GM12878 (cell line): ENCODE measurements around the gene TRIM54. TPM values are rescaled to one million over a fixed set of nuclear protein-coding genes. Genes with fewer than 3 reads are reported as not detected.

Source experiments
- ASH2L ChIP-seq: fragments of 300-600, 200-600 bp; sonication (generic); IDR thresholded peaks from 2 replicates; pipeline ENCODE4 v1.6.1; 2017; ENCODE audit warnings: low read depth, mild to moderate bottlenecking, borderline replicate concordance
- BACH1 ChIP-seq: fragments of 450-650 bp; IDR thresholded peaks from 2 replicates; pipeline ENCODE4 v1.6.1; 2017; ENCODE audit warnings: mild to moderate bottlenecking, borderline replicate concordance
- BCL11A ChIP-seq: IDR thresholded peaks from 2 replicates; pipeline ENCODE4 v1.6.1; 2011; ENCODE audit warnings: low read depth, low read length
- CHD4 ChIP-seq: fragments of 200-600 bp; sonication (generic); IDR thresholded peaks from 2 replicates; pipeline ENCODE4 v1.6.1; 2016; ENCODE audit warnings: mild to moderate bottlenecking
- HDAC2 ChIP-seq: fragments of 200-600 bp; sonication (generic); IDR thresholded peaks from 2 replicates; pipeline ENCODE4 v1.6.1; 2017
- KAT2A ChIP-seq: conservative IDR thresholded peaks from 2 replicates; pipeline ENCODE4 v1.6.1; 2011; ENCODE audit warnings: low read depth, low read length; ENCODE audit not compliant: control insufficient read depth
- MYB ChIP-seq: fragments of 150-350 bp; IDR thresholded peaks from 2 replicates; pipeline ENCODE4 v1.6.1; 2014; ENCODE audit warnings: mild to moderate bottlenecking, low read depth, low read length, borderline replicate concordance
- NFIC ChIP-seq: IDR thresholded peaks from 2 replicates; pipeline ENCODE4 v1.6.1; 2012; ENCODE audit warnings: low read depth, mild to moderate bottlenecking, inconsistent platforms, low read length, moderate library complexity
- NR2C1 ChIP-seq: fragments of 450-650 bp; IDR thresholded peaks from 2 replicates; pipeline ENCODE4 v1.6.1; 2017; ENCODE audit warnings: antibody characterized with exemption, mild to moderate bottlenecking, moderate library complexity
- RAD21 ChIP-seq: IDR thresholded peaks from 2 replicates; pipeline ENCODE4 v1.6.1; 2011; ENCODE audit warnings: mild to moderate bottlenecking, low read depth, low read length, moderate library complexity; ENCODE audit not compliant: insufficient read depth
- RAD51 ChIP-seq: fragments of 450-650 bp; IDR thresholded peaks from 2 replicates; pipeline ENCODE4 v1.6.1; 2016; ENCODE audit warnings: moderate library complexity, mild to moderate bottlenecking, inconsistent platforms
- RFX5 ChIP-seq: IDR thresholded peaks from 2 replicates; pipeline ENCODE4 v1.6.1; 2011; ENCODE audit warnings: low read depth, low read length, improper control_type of control experiment
- STAT1 ChIP-seq: fragments of 450-650 bp; conservative IDR thresholded peaks from 2 replicates; pipeline ENCODE4 v1.6.1; 2014; ENCODE audit warnings: antibody characterized with exemption, mild to moderate bottlenecking
- YY1 ChIP-seq: IDR thresholded peaks from 2 replicates; pipeline ENCODE4 v1.6.1; 2011; ENCODE audit warnings: low read depth, mild to moderate bottlenecking, low read length
- ZNF274 ChIP-seq: IDR thresholded peaks from one replicate; pipeline ENCODE4 v1.8.0; 2011; ENCODE audit not compliant: insufficient read length, insufficient read depth
- ZZZ3 ChIP-seq: IDR thresholded peaks from 2 replicates; pipeline ENCODE4 v1.6.1; 2011; ENCODE audit warnings: low read depth; ENCODE audit not compliant: control insufficient read depth, insufficient read length
- polyA plus RNA-seq, 11 experiments: library from polyadenylated mRNA; depleted of rRNA in 4 of 11; unstranded in 6 of 11; stranded (reverse) in 5 of 11; fragments of >200 nt; fragmentation: Nextera tagmentation in 4 of 11; fragmentation: Illumina TruSeq in 1 of 11; extraction: Ambion mirVana in 4 of 11; extraction: Trizol in 1 of 11; gene quantifications; 1 replicate in 1 of 11; 2 replicates in 10 of 11; pipeline versions ENCODE4 v1.2.1 to v1.2.3, GENCODE V29; 2011 to 2016; ENCODE audit warnings: inconsistent platforms in 2 of 11, missing spikeins in 2 of 11, low read depth in 1 of 11
- total RNA-seq, 4 experiments: library from RNA; depleted of rRNA in 3 of 4; stranded (reverse); fragments of >200 nt in 3 of 4; fragmentation: Illumina TruSeq in 1 of 4; extraction: Trizol in 1 of 4; gene quantifications; 2 replicates each; pipeline versions ENCODE4 v1.2.1 to v1.2.3, GENCODE V29; 2013 to 2021
- TF ChIP-seq, protein P1 (sequence below): fragments of 150-350 bp; IDR thresholded peaks from 2 replicates; pipeline ENCODE4 v1.6.1; 2016; ENCODE audit warnings: low read depth, low read length
- TF ChIP-seq, protein P2 (sequence below): fragments of 450-650 bp; IDR thresholded peaks from 2 replicates; pipeline ENCODE4 v1.6.1; 2017; ENCODE audit warnings: mild to moderate bottlenecking
- TF ChIP-seq, protein P3 (sequence below): IDR thresholded peaks from 2 replicates; pipeline ENCODE4 v1.6.1; 2011; ENCODE audit warnings: borderline replicate concordance, low read depth, mild to moderate bottlenecking, moderate library complexity, mixed read lengths, low read length; ENCODE audit not compliant: insufficient read depth; ENCODE audit errors: extremely low read length
- TF ChIP-seq, protein P4 (sequence below): IDR thresholded peaks from 2 replicates; pipeline ENCODE4 v1.6.1; 2012; ENCODE audit warnings: low read length, inconsistent platforms
- TF ChIP-seq, protein P5 (sequence below): IDR thresholded peaks from 2 replicates; pipeline ENCODE4 v1.6.1; 2011; ENCODE audit warnings: mild to moderate bottlenecking, low read depth, low read length, moderate library complexity; ENCODE audit not compliant: insufficient replicate concordance

TRIM54 gene
- total and polyA plus RNA-seq, 10 of the 15 experiments (the other 5 are each of a cell fraction or from before 2014, with no cell fraction given) = 0.03 to 0.08 TPM; not detected in 8

DNA sequence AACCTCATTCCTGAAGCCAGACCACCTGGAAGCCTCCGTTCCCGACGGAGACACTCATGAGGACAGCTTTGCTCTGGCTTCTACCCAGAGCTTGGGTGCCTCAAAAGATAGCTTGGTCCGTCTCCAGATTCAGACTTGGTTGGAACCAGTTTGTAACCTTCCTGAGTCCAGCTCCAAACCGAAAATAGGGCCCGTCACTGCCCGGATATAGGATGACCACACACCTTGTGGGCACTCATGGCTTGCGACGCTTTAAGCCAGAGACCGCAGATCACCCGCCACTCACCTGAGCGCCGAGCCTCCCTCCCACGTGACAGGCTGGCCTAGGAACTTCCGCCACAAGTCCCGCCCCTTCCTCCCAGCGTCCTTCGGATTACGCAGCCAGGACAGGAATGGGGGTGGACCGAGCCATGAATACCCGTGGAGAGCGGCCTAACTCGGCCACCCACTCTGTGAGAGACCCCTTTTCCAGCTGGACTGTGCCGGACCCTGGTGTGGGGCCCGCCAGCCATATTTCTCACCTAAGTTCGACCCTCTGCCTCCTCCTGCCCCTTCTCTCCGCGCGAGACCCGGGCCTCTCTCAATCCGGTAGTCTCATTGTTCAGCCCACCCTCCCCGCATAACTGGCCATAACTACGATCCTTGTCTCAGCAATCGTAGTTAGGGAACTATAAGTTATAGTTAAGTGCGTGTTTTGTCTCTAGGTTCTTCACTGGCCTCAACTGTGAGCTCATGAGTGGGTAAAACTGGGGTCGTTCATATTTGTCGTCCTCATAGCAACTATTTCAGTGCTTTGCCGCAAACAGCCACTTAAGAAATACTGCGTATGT, 40.8 kb downstream of the TRIM54 start, which contains the start of gene MPV17 (continued):
- TF ChIP-seq, protein P1, sequence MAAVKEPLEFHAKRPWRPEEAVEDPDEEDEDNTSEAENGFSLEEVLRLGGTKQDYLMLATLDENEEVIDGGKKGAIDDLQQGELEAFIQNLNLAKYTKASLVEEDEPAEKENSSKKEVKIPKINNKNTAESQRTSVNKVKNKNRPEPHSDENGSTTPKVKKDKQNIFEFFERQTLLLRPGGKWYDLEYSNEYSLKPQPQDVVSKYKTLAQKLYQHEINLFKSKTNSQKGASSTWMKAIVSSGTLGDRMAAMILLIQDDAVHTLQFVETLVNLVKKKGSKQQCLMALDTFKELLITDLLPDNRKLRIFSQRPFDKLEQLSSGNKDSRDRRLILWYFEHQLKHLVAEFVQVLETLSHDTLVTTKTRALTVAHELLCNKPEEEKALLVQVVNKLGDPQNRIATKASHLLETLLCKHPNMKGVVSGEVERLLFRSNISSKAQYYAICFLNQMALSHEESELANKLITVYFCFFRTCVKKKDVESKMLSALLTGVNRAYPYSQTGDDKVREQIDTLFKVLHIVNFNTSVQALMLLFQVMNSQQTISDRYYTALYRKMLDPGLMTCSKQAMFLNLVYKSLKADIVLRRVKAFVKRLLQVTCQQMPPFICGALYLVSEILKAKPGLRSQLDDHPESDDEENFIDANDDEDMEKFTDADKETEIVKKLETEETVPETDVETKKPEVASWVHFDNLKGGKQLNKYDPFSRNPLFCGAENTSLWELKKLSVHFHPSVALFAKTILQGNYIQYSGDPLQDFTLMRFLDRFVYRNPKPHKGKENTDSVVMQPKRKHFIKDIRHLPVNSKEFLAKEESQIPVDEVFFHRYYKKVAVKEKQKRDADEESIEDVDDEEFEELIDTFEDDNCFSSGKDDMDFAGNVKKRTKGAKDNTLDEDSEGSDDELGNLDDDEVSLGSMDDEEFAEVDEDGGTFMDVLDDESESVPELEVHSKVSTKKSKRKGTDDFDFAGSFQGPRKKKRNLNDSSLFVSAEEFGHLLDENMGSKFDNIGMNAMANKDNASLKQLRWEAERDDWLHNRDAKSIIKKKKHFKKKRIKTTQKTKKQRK = no peak
- TF ChIP-seq NFIC (peak; percentile 38; the same call in 1 of the 2 replicates), KAT2A (no peak), STAT1 (0 out of 2 replicates have a peak, but pooled peaks have one; percentile 15), MYB (no peak), ZNF274 (no peak), BCL11A (no peak), CHD4 (no peak), RFX5 (no peak), YY1 (peak; percentile 84), NR2C1 (no peak), RAD51 (peak; percentile 97), ASH2L (no peak), ZZZ3 (no peak), RAD21 (no peak), HDAC2 (no peak), BACH1 (peak; percentile 32; the same call in 1 of the 2 replicates)
- TF ChIP-seq, protein P2, sequence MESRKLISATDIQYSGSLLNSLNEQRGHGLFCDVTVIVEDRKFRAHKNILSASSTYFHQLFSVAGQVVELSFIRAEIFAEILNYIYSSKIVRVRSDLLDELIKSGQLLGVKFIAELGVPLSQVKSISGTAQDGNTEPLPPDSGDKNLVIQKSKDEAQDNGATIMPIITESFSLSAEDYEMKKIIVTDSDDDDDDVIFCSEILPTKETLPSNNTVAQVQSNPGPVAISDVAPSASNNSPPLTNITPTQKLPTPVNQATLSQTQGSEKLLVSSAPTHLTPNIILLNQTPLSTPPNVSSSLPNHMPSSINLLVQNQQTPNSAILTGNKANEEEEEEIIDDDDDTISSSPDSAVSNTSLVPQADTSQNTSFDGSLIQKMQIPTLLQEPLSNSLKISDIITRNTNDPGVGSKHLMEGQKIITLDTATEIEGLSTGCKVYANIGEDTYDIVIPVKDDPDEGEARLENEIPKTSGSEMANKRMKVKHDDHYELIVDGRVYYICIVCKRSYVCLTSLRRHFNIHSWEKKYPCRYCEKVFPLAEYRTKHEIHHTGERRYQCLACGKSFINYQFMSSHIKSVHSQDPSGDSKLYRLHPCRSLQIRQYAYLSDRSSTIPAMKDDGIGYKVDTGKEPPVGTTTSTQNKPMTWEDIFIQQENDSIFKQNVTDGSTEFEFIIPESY = no peak
- TF ChIP-seq, protein P3, sequence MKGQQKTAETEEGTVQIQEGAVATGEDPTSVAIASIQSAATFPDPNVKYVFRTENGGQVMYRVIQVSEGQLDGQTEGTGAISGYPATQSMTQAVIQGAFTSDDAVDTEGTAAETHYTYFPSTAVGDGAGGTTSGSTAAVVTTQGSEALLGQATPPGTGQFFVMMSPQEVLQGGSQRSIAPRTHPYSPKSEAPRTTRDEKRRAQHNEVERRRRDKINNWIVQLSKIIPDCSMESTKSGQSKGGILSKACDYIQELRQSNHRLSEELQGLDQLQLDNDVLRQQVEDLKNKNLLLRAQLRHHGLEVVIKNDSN = peak; percentile 96
- TF ChIP-seq, protein P4, sequence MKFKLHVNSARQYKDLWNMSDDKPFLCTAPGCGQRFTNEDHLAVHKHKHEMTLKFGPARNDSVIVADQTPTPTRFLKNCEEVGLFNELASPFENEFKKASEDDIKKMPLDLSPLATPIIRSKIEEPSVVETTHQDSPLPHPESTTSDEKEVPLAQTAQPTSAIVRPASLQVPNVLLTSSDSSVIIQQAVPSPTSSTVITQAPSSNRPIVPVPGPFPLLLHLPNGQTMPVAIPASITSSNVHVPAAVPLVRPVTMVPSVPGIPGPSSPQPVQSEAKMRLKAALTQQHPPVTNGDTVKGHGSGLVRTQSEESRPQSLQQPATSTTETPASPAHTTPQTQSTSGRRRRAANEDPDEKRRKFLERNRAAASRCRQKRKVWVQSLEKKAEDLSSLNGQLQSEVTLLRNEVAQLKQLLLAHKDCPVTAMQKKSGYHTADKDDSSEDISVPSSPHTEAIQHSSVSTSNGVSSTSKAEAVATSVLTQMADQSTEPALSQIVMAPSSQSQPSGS = no peak
- TF ChIP-seq, protein P5, sequence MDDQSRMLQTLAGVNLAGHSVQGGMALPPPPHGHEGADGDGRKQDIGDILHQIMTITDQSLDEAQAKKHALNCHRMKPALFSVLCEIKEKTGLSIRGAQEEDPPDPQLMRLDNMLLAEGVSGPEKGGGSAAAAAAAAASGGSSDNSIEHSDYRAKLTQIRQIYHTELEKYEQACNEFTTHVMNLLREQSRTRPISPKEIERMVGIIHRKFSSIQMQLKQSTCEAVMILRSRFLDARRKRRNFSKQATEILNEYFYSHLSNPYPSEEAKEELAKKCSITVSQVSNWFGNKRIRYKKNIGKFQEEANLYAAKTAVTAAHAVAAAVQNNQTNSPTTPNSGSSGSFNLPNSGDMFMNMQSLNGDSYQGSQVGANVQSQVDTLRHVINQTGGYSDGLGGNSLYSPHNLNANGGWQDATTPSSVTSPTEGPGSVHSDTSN = peak; percentile 89
